ENCODE data around the gene HSBP1.

Gene HSBP1

GRCh38 chr16:83807710-83808572 is at the start of gene HSBP1:
Gene HSBP1, plus strand, starts transcription at chr16:83807978. Its CDS starts 99 bp downstream, at chr16:83808077.
- in situ Hi-C loops (cut with MboI; ENCODE audit: low sequenced_read_pairs), result no loop called here

- in situ Hi-C loops (cut with MboI; ENCODE audit: low sequenced_read_pairs), result no loop called here
Observed at GRCh38 chr16:83762141-83762991, 45.4 kb upstream of the HSBP1 start.

- in situ Hi-C loops (cut with MboI; ENCODE audit: low sequenced_read_pairs), result no loop called here
Observed at GRCh38 chr16:83762992-83763358, 44.8 kb upstream of the HSBP1 start.

GRCh38 chr16:83768986-83769385 is 38.8 kb upstream of the HSBP1 start:
- in situ Hi-C loops (cut with MboI; ENCODE audit: low sequenced_read_pairs), result no loop called here

GRCh38 chr16:83769397-83770008 is 38.3 kb upstream of the HSBP1 start:
- in situ Hi-C loops (cut with MboI; ENCODE audit: low sequenced_read_pairs), result no loop called here

- in situ Hi-C loops (cut with MboI; ENCODE audit: low sequenced_read_pairs), result no loop called here
Observed at GRCh38 chr16:83771306-83771942, 36.4 kb upstream of the HSBP1 start.

GRCh38 chr16:83772806-83773205 is 35.0 kb upstream of the HSBP1 start:
- in situ Hi-C loops (cut with MboI; ENCODE audit: low sequenced_read_pairs), result no loop called here

GRCh38 chr16:83774066-83774465 is 33.7 kb upstream of the HSBP1 start:
- in situ Hi-C loops (cut with MboI; ENCODE audit: low sequenced_read_pairs), result no loop called here

- in situ Hi-C loops (cut with MboI; ENCODE audit: low sequenced_read_pairs), result no loop called here
Observed at GRCh38 chr16:83776944-83777343, 30.8 kb upstream of the HSBP1 start.

GRCh38 chr16:83779886-83780285 is 27.9 kb upstream of the HSBP1 start:
- in situ Hi-C loops (cut with MboI; ENCODE audit: low sequenced_read_pairs), result no loop called here

- in situ Hi-C loops (cut with MboI; ENCODE audit: low sequenced_read_pairs), result no loop called here
Observed at GRCh38 chr16:83785455-83785854, 22.3 kb upstream of the HSBP1 start.

GRCh38 chr16:83789642-83790401 is 18.0 kb upstream of the HSBP1 start:
- in situ Hi-C loops (cut with MboI; ENCODE audit: low sequenced_read_pairs), result no loop called here

GRCh38 chr16:83791916-83792315 is 15.9 kb upstream of the HSBP1 start:
- in situ Hi-C loops (cut with MboI; ENCODE audit: low sequenced_read_pairs), result no loop called here

- in situ Hi-C loops (cut with MboI; ENCODE audit: low sequenced_read_pairs), result no loop called here
Observed at GRCh38 chr16:83792391-83792790, 15.4 kb upstream of the HSBP1 start.

GRCh38 chr16:83793179-83793578 is 14.6 kb upstream of the HSBP1 start:
- in situ Hi-C loops (cut with MboI; ENCODE audit: low sequenced_read_pairs), result no loop called here

- in situ Hi-C loops (cut with MboI; ENCODE audit: low sequenced_read_pairs), result no loop called here
Observed at GRCh38 chr16:83794860-83795554, 12.8 kb upstream of the HSBP1 start.

- in situ Hi-C loops (cut with MboI; ENCODE audit: low sequenced_read_pairs), result no loop called here
Observed at GRCh38 chr16:83797013-83797412, 10.8 kb upstream of the HSBP1 start.

GRCh38 chr16:83799336-83799735 is 8.4 kb upstream of the HSBP1 start:
- in situ Hi-C loops (cut with MboI; ENCODE audit: low sequenced_read_pairs), result no loop called here

- in situ Hi-C loops (cut with MboI; ENCODE audit: low sequenced_read_pairs), result no loop called here
Observed at GRCh38 chr16:83802135-83802534, 5.6 kb upstream of the HSBP1 start.

All from HL-60/S4 treated with phorbol 12-myristate 13-acetate at 8.2 ng/mL for 4 days and 3 days (cell line).